ENCODE data around the gene HSPA12A. TPM values are rescaled to one million over a fixed set of nuclear protein-coding genes. Genes with fewer than 3 reads are reported as not detected.

HSPA12A gene
- total and polyA plus RNA-seq, 7 donors, result 1.4 to 17.4 (median 12.3) TPM

DNA sequence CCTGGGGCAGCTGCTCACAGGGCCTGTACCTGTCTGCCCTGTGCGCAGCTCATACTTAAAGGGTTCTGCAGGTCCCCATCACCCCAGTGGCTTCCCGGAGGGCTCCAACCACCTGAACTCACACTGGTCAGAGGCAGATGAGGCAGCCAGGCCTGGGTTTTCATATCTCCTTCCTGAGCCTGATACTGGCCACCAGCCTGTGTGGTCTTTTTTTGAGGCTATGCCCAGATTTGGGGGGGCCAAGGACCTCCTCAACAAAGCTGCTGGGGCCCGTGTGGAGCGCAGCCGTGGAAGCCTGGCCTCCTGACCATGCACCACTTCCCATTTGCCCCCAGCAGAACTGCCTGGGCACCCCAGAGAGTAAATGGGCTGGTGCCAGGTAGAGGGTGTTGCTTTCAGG lies 95.9 kb downstream of the HSPA12A start:
- no peaks in the 10 kb centered on the region for H3K36me3 ChIP-seq
- H3K9me3 ChIP-seq, result no peaks in the 10 kb centered on the region
- H3K27ac ChIP-seq, result no peak overlapping the region
- intact Hi-C loops (cut with DNase I), result no loop called here
- WGBS, 2 donors, result 94 to 95% methylated on average over 5 of the region's 5 CpGs
- no peak for DNase-seq
- no peaks in the 10 kb centered on the region for H3K27me3 ChIP-seq
- H3K4me3 ChIP-seq, result no peak overlapping the region
- no peak for TF ChIP-seq POLR2A (IDR thresholded peaks at IDR 0.05)
- no peak for TF ChIP-seq EP300 (IDR thresholded peaks at IDR 0.05)
- TF ChIP-seq POLR2AphosphoS5 (IDR thresholded peaks at IDR 0.05), result no peak
- TF ChIP-seq, protein P1, sequence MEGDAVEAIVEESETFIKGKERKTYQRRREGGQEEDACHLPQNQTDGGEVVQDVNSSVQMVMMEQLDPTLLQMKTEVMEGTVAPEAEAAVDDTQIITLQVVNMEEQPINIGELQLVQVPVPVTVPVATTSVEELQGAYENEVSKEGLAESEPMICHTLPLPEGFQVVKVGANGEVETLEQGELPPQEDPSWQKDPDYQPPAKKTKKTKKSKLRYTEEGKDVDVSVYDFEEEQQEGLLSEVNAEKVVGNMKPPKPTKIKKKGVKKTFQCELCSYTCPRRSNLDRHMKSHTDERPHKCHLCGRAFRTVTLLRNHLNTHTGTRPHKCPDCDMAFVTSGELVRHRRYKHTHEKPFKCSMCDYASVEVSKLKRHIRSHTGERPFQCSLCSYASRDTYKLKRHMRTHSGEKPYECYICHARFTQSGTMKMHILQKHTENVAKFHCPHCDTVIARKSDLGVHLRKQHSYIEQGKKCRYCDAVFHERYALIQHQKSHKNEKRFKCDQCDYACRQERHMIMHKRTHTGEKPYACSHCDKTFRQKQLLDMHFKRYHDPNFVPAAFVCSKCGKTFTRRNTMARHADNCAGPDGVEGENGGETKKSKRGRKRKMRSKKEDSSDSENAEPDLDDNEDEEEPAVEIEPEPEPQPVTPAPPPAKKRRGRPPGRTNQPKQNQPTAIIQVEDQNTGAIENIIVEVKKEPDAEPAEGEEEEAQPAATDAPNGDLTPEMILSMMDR (IDR thresholded peaks at IDR 0.05), result no peak
- no peaks in the 10 kb centered on the region for H3K4me1 ChIP-seq

DNA sequence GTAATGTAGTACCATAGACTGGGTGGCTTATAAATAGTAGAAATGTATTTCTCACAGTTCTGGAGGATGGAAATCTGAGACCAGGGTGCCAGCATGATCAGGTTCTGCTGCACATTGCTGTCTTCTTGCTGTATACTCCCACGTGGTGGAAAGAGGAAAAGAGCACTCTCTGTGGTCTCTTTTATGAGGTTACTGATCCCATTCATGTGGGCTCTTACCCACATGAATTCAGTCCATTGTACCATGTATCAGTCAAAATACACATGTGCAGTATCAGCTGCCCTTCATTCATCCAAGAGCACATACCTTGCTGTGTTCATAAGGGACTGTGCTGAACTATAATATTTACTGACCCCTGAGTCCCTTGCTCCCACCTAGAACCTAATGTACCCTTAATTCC lies 104.5 kb downstream of the HSPA12A start:
- DNase-seq, result no peak
- no peak overlapping the region for H3K4me3 ChIP-seq
- H3K36me3 ChIP-seq, result no peaks in the 10 kb centered on the region
- no peak overlapping the region for H3K27ac ChIP-seq
- intact Hi-C loops (cut with DNase I), result no loop called here
- no peaks in the 10 kb centered on the region for H3K4me1 ChIP-seq
- TF ChIP-seq EP300 (IDR thresholded peaks at IDR 0.05), result no peak
- TF ChIP-seq POLR2A (IDR thresholded peaks at IDR 0.05), result no peak
- TF ChIP-seq, protein P1 (IDR thresholded peaks at IDR 0.05), result no peak
- no peak for TF ChIP-seq POLR2AphosphoS5 (IDR thresholded peaks at IDR 0.05)
- no peaks in the 10 kb centered on the region for H3K27me3 ChIP-seq
- peaks cover 0 to 6% (median 4%) of the 10 kb centered on the region in 4 donors for H3K9me3 ChIP-seq
- WGBS, 2 donors, result 22 to 38% methylated on average over 1 of the region's 1 CpG

DNA sequence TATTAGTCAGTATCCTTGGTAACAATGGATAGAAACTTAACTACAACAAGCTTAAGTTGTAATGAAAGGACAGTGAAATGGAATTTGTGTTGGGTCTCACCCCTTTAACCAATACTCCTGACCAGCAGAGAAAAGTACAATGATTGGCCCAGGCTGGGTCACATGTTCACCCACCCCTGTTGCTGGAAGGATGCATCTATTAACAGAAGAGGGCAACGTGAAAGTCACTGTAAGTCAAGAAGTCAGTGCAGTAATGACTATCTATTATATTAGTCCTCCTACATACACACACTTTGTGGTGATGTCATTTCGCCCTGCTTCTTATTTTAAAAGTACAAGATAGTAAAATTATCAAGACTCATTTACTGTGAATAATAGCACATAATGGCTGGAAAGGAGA lies 105.4 kb downstream of the HSPA12A start:
- Histone ChIP-seq H3K9me3 (peaks cover 0 to 6% (median 4%) of the 10 kb centered on the region in 4 donors), H3K27ac (no peak overlapping the region), H3K36me3 (no peaks in the 10 kb centered on the region), H3K4me3 (no peak overlapping the region), H3K4me1 (no peaks in the 10 kb centered on the region), H3K27me3 (no peaks in the 10 kb centered on the region)
- intact Hi-C loops (cut with DNase I), result no loop called here
- DNase-seq, result no peak
- TF ChIP-seq EP300 (IDR thresholded peaks at IDR 0.05) (no peak), POLR2A (IDR thresholded peaks at IDR 0.05) (no peak), POLR2AphosphoS5 (IDR thresholded peaks at IDR 0.05) (no peak)
- TF ChIP-seq, protein P1 (IDR thresholded peaks at IDR 0.05), result no peak
- WGBS, 2 donors, result 46 to 69% methylated on average over 2 of the region's 2 CpGs

DNA sequence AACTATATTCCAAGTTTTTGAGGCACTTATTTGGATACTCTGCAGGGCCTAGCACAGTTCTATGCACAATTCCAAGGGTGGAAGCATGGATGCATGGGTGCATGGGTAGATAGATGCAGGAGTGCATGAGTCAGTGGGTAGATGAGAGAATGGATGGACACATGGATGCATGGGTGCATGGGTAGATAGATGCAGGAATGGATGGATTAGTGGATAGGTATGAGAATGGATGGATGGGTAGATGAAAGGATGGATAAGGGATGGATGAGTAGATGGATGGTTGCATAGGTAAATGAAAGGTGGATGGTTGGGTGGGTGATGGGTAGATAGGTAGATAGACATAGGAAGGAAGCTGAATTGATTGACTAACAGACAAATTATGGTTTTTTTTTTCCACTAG lies 106.0 kb downstream of the HSPA12A start:
- Histone ChIP-seq H3K4me3 (no peak overlapping the region), H3K27me3 (no peaks in the 10 kb centered on the region), H3K9me3 (peaks cover 0 to 6% (median 4%) of the 10 kb centered on the region in 4 donors), H3K36me3 (no peaks in the 10 kb centered on the region), H3K27ac (no peak overlapping the region), H3K4me1 (no peaks in the 10 kb centered on the region)
- no peak for DNase-seq
- intact Hi-C loops (cut with DNase I), result no loop called here
- TF ChIP-seq, protein P1 (IDR thresholded peaks at IDR 0.05), result no peak
- no peak for TF ChIP-seq POLR2AphosphoS5 (IDR thresholded peaks at IDR 0.05)
- no peak for TF ChIP-seq POLR2A (IDR thresholded peaks at IDR 0.05)
- no peak for TF ChIP-seq EP300 (IDR thresholded peaks at IDR 0.05)

Data from sigmoid colon (tissue), 7 donors.